Embryonic facial prominence (tissue), 1 donor: Measurements from ENCODE around the gene EVC.
"Not testable (repeated sequence)": the region's sequence is repeated elsewhere in the genome, so short reads cannot be mapped to it uniquely, and the experiment has no call there.

ENCODE experiments used
- DNase-seq: peaks from one replicate; pipeline ENCODE4 v3.0.0-alpha.2; 2016; ENCODE audit errors: extremely low spot score

The EVC gene

GRCh38 chr4:5843573-5844530 lies 132.9 kb downstream of the EVC start:
- no peak for DNase-seq

- DNase-seq = no peak
These were observed 134.3 kb downstream of the EVC start for GRCh38 chr4:5845035-5845905.

- no peak for DNase-seq
These were observed 140.8 kb downstream of the EVC start for GRCh38 chr4:5851637-5852301.

- DNase-seq = no peak
These were observed 141.7 kb downstream of the EVC start for GRCh38 chr4:5852523-5853202.

GRCh38 chr4:5854929-5855328 lies 143.9 kb downstream of the EVC start:
- DNase-seq = no peak

- DNase-seq = not testable (repeated sequence)
These were observed 145.4 kb downstream of the EVC start for GRCh38 chr4:5856362-5856761.

- no peak for DNase-seq
These were observed 146.2 kb downstream of the EVC start for GRCh38 chr4:5857199-5857598.

GRCh38 chr4:5858020-5858769 lies 147.2 kb downstream of the EVC start:
- DNase-seq = no peak

- no peak for DNase-seq
These were observed 152.6 kb downstream of the EVC start for GRCh38 chr4:5863461-5864113.
